Fibroblast of the aortic adventitia (primary cell): Measurements from ENCODE around the gene BRPF1. TPM values are rescaled to one million over a fixed set of nuclear protein-coding genes. Genes with fewer than 3 reads are reported as not detected.

Experiments used
- DNase-seq: peaks from one replicate; pipeline ENCODE4 v3.0.0-alpha.2; 2010; ENCODE audit warnings: low read depth
- H3K4me3 ChIP-seq: 2 replicates; pipeline ENCODE4 v1.5.1; 2011; ENCODE audit warnings: low read depth, mild to moderate bottlenecking, control low read depth, low read length, moderate library complexity
- total RNA-seq: library from RNA; depleted of rRNA; stranded (reverse); fragments of >200 nt; gene quantifications from 2 replicates; pipeline ENCODE4 v1.2.3, GENCODE V29; 2012; ENCODE audit warnings: low replicate concordance
- TF ChIP-seq, protein P1 (sequence below): IDR thresholded peaks from 2 replicates; pipeline ENCODE4 v1.5.1; 2011; ENCODE audit warnings: mild to moderate bottlenecking, low read length, control low read depth, inconsistent platforms; ENCODE audit not compliant: insufficient read depth

Gene BRPF1
- total RNA-seq, 1 donor = 13.9 TPM

DNA sequence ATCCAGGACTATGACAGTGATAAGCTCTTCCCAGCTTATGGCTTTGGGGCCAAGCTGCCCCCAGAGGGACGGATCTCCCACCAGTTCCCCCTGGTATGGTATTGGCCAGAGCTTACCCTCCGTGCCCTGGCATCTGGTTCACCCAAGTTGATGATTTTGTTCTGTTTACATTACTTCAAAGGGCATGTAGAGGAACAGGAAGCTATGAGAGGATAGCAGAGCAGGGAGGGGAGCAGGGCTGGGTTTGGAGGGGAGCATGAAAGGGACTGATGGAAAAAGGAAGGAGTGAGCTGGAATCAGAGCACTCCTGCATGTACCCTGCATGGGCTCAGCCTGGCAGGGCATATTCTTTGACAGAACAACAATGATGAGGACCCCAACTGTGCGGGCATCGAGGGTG is 13.4 kb upstream of the BRPF1 start:
- TF ChIP-seq, protein P1, sequence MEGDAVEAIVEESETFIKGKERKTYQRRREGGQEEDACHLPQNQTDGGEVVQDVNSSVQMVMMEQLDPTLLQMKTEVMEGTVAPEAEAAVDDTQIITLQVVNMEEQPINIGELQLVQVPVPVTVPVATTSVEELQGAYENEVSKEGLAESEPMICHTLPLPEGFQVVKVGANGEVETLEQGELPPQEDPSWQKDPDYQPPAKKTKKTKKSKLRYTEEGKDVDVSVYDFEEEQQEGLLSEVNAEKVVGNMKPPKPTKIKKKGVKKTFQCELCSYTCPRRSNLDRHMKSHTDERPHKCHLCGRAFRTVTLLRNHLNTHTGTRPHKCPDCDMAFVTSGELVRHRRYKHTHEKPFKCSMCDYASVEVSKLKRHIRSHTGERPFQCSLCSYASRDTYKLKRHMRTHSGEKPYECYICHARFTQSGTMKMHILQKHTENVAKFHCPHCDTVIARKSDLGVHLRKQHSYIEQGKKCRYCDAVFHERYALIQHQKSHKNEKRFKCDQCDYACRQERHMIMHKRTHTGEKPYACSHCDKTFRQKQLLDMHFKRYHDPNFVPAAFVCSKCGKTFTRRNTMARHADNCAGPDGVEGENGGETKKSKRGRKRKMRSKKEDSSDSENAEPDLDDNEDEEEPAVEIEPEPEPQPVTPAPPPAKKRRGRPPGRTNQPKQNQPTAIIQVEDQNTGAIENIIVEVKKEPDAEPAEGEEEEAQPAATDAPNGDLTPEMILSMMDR = no peak
- no peak for DNase-seq
- H3K4me3 ChIP-seq = no peak overlapping the region

- TF ChIP-seq, protein P1 = no peak
- H3K4me3 ChIP-seq = no peak overlapping the region
- no peak for DNase-seq
Observed at GRCh38 chr3:9721015-9721699, 10.4 kb upstream of the BRPF1 start.

GRCh38 chr3:9721700-9722060 is 9.9 kb upstream of the BRPF1 start:
- no peak for DNase-seq
- TF ChIP-seq, protein P1 = no peak
- H3K4me3 ChIP-seq = no peak overlapping the region

- DNase-seq = no peak
- no peak overlapping the region for H3K4me3 ChIP-seq
- TF ChIP-seq, protein P1 = no peak
Observed at GRCh38 chr3:9725775-9726515, 5.6 kb upstream of the BRPF1 start.

DNA sequence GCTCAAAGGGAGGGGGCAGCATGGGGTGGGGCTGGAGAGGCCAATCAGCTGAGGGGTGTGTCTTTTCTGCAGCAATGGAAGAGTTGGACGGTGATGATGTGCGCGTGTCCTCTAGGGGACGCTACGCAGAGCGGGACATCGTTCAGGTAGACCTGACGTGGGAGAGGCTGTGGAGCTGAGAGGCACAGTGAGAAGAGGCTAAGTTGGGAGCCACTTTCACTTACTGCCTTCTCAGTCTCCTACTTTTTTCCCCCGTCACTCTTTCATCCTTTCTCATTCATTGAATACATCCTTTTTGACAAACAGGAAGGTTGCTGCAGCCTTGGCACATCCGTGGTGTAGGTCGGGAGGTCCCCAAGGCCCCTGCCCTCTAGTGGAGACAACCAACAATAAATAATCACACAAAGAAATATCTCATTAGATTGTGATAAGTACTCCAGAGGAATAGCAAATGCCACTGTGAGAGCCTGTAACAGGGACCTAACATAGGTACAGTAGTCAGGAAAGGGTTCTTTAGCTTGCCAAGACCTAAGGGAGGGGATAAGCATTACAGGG is 4.4 kb upstream of the BRPF1 start:
- no peak for DNase-seq
- no peak overlapping the region for H3K4me3 ChIP-seq
- TF ChIP-seq, protein P1 = no peak

DNA sequence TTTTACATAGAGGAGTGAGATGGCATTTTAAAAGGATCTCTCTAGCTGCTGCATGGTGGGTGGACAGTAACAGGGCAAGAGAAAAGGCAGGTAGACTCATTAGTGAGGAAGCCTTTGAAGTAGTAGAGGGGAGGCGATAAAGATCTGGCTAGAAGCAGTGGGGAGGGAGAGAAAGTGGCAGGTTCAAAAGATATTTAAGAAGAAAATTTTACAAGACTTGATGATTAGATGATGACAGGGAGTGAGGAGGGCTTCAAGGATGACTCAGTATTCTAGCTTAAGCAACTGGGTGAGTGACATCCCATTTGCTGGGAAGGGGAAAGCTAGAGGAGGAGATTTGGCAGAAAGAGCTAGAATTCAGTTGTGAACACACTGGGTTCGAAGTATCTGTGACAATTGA is 3.8 kb upstream of the BRPF1 start:
- no peak overlapping the region for H3K4me3 ChIP-seq
- no peak for DNase-seq
- TF ChIP-seq, protein P1 = no peak
